HG02678 (cell line): ENCODE measurements around the gene USF3.
A peak's percentile ranks its signal among the peaks of the same experiment; 100 is the strongest.

Experiments used
- ATAC-seq: cut with Tn5 transposase; IDR thresholded peaks from one replicate; pipeline ENCODE4 v1.9.1; 2021; ENCODE audit warnings: mild to moderate bottlenecking, moderate library complexity; ENCODE audit not compliant: unreplicated experiment

The USF3 gene, protein sequence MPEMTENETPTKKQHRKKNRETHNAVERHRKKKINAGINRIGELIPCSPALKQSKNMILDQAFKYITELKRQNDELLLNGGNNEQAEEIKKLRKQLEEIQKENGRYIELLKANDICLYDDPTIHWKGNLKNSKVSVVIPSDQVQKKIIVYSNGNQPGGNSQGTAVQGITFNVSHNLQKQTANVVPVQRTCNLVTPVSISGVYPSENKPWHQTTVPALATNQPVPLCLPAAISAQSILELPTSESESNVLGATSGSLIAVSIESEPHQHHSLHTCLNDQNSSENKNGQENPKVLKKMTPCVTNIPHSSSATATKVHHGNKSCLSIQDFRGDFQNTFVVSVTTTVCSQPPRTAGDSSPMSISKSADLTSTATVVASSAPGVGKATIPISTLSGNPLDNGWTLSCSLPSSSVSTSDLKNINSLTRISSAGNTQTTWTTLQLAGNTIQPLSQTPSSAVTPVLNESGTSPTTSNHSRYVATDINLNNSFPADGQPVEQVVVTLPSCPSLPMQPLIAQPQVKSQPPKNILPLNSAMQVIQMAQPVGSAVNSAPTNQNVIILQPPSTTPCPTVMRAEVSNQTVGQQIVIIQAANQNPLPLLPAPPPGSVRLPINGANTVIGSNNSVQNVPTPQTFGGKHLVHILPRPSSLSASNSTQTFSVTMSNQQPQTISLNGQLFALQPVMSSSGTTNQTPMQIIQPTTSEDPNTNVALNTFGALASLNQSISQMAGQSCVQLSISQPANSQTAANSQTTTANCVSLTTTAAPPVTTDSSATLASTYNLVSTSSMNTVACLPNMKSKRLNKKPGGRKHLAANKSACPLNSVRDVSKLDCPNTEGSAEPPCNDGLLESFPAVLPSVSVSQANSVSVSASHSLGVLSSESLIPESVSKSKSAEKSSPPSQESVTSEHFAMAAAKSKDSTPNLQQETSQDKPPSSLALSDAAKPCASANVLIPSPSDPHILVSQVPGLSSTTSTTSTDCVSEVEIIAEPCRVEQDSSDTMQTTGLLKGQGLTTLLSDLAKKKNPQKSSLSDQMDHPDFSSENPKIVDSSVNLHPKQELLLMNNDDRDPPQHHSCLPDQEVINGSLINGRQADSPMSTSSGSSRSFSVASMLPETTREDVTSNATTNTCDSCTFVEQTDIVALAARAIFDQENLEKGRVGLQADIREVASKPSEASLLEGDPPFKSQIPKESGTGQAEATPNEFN (N-terminal part only)

DNA sequence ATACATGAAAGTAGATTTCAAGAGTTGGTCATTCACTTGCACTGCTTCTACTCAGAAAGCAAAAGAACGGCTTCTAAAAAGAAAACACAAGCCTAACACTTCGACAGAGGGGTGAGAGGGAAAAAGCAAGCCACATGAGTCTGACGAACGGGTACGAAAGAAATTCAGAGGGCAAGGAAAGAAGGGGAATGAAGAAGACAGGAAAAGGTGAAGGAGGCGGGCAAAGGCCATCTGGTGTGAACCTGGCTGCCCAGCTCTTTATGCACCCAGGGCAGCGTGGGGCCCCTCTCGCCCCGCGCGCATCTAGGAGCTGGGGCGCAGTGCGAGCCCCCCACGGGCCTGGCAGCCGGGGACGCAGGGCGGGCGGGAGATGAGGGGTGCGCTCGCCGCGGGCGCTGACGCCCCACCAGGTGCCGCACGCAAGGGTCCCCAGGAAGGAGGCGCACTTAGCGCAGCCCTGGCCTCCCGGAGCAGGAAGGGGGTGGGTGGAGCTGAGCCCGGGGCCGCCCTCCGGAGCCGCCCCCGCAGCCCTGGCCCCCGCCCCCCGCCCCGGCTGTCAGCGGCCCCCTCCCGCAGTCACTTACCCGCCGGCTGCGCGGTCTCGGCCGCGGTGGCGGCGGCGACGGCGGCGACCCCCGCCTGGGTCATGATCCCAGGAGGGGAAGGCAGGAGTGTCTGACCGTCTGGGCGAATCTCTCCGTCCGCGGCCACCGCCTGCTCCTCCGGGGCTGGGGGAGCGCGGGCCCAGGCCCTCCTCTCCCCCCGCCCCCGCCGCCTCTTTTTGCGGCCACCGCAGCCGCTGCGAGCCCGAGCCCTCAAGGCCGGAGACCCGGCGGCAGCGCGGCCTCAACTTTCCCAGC, at the start of gene USF3:
USF3 (minus strand) TSS at position 857 of the 860 bp plus-strand sequence. CDS start 21,764 bp downstream, outside the sequence.
- ATAC-seq = peak; percentile 66

DNA sequence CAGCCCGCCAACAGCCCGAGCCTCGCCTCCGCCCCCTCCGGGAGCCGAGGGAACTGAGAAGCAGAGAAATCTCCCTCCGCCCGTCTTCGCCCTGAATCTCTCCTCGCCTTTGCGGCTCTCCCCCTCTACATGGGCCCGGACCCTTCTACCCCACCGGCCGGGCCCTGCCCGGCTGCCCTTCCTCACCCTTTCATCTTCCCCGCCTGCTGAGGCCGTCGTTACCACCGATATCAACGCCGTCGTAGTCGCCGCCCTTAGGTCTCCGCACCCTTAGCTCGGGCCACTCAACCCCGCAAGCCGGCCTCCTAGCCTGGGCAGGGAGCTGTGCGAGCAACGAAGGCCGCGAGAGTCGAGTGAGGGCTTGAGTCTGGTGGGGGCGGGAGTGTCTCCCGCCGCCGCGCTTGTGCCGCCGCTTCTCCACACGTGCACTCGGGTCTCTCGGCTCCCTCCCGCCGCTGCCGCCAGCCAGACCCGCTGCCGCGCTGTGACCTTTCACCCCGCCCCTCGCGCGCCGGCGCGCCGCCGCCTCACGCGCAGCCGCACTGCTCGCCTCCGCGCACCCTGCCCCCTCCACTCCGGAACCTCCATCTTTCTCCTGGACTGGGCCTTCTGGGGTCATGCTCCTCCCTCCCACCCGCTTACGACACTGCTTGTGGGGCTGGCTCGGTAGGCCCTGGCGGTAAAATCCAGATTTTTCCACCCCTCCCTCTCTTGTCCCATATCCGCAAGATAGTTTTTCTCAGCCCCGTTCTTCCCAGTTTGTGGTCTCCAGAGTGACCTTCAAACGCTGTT, 49.5 kb upstream of the USF3 start, which contains the start of gene NAA50:
NAA50 (minus strand) TSS at position 494 of the 792 bp plus-strand sequence; CDS start at position 194, 300 bp downstream.
- peak; percentile 51 for ATAC-seq

DNA sequence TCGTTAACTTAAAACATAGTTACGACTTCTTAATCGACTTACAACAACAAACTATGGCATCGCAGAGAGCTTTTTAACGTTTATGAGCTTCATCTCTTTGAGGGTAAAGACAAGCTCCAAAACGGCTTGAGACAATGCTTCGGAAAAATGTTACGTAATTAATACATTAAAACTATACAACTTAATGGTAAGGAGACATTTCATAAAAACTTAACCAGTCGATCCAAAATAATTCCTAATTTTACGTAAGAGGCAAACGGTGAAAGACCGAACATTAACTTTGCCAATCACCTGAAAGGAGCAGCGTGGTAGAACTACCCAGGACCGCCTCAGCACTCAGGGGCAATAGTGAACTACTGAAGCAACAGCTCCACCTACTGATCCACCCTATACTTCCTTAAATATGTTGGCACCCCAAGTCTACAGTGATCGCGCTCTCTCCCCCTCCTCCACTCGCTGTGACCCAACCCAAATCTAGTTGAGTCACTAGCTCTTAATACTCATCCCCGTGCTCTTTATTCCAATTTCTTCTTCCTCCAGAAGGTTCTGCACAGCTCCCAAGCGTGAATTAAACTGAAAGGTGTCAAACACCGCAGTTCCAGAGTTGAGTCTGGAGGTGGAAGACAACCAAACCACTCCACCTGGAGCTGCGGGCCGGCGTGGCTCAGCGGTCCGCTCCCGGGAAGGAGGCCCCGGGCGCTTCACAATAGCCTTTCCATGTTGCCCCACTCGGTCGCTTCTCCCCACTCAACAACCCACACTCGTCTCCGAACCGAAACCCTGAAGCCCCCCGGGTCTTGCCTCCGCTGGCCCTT, 48.7 kb upstream of the USF3 start:
- peak; percentile 46 for ATAC-seq

DNA sequence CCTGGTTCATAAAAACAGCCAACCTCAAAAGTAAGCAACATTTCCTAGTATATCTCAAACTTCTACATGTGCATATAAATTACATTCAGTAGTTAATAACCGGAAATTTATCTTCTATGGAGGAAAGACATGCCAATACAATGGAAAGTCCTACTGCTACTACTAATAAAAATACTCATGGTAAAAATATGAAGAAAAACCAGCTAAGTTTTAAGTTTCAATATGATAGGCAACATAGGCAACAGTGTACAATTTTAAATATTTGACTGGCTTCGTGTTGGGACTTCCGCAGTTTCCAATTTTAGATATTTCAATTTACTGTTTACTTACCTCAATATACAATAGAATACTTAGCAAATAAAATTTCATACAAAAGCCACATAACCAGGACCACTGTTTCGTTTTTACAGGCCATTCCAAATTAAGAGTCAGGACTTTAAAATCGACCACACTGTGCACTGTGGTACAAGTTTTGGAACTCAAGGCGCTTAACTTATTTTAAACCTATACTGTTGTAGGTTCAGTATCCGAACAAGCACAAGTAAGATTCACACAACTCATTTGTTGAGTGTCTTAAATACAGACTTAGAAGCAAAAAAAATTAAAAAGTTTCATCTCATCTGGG, 46.7 kb upstream of the USF3 start:
- ATAC-seq = no peak

DNA sequence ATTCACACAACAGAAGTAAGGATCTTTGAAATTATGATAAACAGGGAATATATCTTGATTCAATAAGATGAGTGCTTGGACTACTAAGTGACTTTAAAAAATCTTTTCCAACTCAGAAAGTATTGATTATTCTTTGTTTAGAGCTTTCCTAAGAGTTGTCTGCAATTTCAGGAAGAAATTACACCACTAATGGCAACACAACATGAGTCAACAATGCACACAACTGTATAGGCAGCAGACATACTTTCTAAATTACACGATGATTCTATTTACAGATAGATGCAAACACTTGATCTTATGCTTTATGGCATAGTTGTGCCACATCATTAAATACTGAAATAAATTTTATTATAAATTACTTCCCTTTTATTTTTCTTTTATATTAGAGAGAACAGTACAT, 45.2 kb upstream of the USF3 start:
- no peak for ATAC-seq

DNA sequence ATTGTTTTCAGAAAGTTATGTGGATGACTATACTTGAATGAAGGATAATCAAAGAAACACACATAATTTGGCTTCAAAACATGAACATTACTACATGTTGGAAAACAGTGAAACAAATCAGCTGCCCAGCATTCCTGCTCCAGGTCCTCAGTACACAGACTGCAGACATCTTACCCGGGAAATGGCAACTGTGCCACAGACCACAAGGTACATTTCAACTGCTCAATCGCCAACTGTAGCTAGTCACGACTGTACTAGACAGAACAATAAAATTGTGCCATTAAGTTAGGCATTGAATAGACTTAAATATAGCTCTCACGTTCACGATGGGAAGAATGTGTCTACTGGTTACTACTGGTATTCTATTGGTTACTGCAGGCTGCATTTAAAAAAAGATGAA, 44.6 kb upstream of the USF3 start:
- ATAC-seq = no peak

DNA sequence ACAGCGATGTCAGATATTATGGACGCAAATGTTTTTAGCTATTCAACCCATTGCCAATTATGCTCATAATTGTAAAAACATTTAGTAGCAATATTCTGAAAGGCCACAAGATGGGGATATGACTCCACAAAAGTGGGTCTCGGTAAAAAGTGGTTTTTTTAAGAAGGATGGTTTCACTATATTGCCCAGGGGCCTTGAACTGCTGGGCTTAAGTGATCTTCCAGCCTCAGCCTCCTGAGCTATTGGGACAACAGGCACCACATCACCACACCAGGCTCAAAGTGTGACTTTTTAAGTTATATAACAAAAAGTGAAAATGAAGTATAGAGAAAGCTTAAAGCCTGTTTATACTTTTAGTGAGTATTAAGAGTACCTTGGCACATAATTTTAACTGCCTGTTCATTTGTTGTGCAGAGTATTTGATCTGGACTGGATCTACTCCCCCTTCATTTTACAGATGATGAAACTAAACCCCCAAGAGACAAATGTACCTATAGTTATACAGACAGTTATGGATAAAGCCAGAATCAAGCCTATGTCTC, 40.2 kb upstream of the USF3 start:
- peak; percentile 74 for ATAC-seq

DNA sequence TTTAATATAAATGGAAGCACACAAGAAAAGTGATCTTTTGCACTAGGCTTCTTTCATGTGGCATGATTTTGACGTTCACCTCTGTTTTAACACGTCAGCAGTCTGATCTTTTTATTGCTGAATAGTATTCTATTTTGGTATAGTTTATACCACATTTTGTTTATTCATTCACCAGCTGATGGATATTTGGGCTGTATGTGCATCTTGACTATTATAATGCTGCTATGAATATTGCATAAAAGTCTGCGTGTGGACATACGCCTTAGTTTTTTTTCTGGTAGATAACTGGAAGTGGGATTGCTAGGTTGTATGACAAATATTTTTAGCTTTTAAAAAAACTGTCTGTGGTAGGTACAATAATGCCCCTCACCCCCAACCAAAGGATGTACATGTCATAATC, 35.3 kb upstream of the USF3 start:
- no peak for ATAC-seq

DNA sequence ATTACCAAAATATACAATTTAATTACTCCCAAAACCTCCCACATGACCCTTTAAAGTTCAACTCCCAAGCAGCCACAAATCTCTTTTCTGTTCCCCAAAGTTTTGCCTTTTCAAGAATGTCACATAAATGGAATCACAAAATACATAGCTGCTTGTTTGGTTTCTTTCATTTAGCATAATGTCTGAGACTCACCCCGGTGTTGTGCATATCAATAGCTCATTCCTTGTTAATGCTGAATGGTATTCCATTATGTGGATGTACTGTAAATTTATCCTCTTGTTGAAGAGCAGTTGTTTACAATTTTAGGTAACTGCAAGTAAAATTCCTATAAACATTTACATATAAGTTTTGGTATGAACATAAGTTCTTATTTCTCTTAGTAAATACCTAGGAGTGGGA, 34.1 kb upstream of the USF3 start:
- no peak for ATAC-seq

DNA sequence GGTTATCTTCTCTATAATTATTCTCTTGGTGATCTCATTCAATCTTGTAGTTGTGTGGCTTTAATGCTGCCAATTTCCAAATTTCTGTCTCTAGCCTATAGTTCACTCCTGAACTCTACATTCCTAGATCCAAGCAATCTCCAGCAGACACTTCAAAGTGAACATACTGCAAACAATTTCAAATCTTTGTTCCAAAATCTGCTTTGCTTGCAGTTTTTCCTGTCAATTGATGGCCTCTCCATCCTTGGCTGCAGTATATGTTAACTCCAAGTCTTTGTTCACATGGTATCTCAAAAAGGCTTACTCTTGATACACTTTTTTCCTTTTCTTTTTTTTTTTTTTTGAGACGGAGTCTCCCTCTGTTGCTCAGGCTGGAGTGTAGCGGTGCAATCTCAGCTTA, 32.2 kb upstream of the USF3 start:
- ATAC-seq = no peak

DNA sequence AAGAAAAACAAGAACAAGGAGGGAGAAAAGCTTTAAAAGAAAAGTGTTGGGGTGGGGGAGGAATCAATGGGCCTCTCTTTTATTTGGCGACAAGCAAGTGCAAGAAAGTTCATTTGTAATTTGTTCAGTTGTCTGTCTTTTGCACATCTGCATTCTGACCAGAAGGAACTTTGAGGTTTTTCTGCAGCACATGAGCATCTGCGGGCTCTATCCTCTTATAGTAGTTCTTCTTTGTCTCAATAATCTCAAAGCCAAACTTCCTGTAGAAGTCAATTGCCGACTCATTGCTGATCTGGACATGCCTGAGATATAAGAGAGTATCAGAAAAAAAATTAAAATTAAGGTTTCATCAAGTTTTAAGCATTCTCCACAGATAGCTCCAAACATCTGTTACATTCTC, 25.2 kb upstream of the USF3 start:
- no peak for ATAC-seq

DNA sequence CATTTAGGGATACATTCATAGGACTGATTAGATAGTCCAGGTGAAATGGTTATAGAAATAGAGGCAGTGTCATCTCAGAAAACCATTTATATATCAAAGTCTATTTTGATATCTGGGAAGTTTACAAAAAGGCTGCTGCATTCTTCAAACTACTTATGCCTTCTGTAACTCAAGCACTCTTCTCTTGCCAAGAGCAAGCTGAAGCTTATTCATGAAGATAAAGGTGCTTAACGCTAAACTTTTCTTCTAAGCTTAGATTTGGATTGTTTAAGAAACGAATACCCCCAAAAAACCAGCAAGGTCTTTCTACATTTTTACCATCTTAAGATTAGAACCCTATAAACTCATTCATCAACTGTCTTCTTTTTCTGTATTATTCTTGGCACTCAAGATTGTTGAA, 23.3 kb upstream of the USF3 start:
- ATAC-seq = no peak

DNA sequence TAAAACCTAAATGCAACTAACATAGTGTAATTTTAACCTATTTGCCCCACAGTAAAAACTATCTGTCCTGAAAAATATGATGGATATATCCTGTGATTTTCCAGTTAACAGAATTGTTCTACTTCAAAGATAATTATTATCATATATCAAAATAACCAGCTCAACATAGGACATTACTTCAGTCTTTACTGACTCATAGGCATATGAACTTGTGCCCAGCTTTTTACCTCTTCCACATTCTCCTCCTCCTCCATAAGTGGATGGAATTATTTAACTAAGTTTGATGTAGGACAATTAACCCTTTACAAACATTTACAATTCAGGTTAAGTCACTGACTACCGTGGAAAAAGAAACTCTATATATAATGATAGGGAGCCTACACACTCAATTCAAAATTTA, 22.9 kb upstream of the USF3 start:
- no peak for ATAC-seq

DNA sequence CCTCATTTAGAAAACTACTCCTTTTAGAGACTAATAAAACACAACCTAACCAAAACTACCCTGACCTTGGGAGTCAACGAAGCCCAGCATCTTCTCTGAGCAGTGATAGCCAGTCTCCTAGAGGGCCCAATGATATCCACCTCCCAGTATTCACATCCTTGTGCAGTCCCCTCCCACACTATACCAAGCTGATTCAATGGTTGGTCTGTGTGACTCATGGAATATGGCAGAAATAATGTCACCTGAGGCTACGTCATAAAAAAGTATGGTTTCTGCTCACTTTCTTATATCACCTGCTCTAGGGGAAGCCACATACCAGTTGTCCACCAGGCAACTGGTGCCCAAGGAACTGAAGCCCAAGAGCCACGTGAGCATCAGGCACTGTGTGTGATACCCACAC, 21.4 kb upstream of the USF3 start:
- no peak for ATAC-seq

DNA sequence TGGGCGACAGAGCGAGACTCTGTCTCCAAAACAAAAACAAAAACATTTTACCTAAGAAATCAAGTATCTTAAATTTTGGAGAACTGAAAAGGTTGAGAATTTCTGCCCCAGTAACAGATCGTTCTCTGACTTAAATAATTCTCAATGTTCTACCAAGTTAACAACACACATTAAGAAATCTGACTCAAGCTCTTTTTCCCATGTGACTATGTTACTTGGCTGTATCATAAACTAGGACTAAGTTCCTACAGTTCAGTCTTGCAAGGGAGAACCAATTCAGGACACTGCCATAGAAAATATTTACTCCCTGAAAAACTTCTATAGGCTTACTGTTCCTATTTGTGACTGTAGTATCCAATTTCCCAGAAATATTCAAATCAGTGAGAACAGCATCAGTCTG, 20.9 kb upstream of the USF3 start:
- no peak for ATAC-seq

DNA sequence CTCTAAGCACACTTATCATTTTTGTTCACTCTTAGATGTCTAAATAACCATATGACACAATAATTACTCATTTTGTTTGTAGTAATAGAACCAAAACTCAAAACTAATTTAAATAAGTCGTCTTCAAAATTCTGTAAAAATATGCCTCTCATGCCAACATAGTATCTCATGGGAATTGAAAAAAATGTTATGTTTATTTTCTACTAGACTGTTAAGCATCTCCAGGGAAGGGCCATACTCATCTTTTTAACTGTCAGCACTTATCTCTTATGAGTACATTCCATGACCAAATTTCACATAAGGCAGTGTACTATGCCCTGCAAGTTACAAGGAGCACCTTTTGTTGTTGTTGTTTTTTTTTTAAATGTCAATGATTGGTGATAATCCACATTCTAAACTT, 18.3 kb upstream of the USF3 start:
- no peak for ATAC-seq

DNA sequence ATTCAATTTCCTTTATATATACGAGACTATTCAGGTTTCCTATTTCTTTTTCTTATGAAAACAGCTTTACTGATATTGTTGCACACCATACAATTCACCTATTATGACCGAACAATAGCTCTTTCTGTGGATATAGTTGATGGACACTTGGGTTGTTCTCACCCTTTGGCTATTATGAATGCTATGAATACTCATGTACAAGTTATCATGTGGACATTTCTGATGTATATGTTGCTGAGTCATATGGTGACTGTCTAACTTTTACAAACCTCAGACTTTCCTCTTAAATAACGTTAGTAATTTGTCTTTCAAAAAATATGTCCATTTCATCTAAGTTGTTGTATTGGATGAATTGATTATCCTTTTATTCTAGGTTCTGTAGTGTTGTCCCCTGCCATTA, 15.7 kb upstream of the USF3 start:
- no peak for ATAC-seq

DNA sequence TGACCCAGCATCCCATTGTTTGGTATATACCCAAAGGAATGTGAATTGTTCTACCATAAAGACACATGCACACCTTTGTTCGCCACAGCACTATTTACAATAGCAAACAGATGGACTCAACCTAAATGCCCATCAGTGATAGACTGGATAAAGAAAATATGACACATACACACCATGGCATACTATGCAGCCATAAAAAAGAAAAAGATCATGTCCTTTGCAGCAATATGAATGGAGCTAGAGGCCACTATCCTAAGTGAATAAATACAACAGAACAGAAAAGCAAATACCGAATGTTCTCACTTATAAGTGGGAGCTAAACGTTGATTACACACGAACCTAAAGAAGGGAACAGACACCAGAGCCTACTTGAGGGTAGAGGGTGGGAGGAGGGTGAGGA, 11.4 kb upstream of the USF3 start:
- ATAC-seq = no peak
